Subcutaneous adipose tissue (tissue), 4 donors: ENCODE measurements around the gene RAB41. TPM values are rescaled to one million over a fixed set of nuclear protein-coding genes. Genes with fewer than 3 reads are reported as not detected.

Source experiments
- CTCF ChIP-seq: fragments of 450-650 bp; IDR thresholded peaks from one replicate; pipeline ENCODE4 v1.5.1; 2016; ENCODE audit warnings: low read depth, mild to moderate bottlenecking, control low read depth, antibody characterized with exemption, moderate library complexity
- total RNA-seq, 4 donors: library from RNA; depleted of rRNA; stranded (reverse); fragments of >200 nt; gene quantifications; one replicate each; pipeline ENCODE4 v1.1.0, GENCODE V29; 2016

The RAB41 gene
- total RNA-seq, 4 donors from 2014 or later, result not detected

- no peak for TF ChIP-seq CTCF
These were observed 17.2 kb upstream of the RAB41 start for GRCh38 chrX:70264784-70265183.

DNA sequence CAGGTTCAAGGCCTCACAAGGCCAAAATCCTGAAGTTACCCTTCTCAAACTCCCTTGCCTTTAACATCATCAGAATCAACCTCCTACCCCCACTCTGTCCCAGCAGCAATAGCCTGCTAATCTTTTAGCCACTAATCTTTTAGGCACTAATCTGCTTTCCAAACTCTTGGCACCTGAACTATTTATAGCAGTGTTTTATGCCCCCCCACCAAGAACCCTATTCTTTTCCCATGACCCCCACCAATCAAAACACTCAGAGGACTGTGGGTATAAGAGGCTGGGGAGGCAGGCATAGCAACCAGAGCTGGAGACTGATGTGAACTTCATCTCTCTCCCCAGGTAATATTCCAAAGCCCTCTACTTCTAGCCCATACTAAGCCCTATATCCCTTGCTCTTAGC, 13.9 kb upstream of the RAB41 start, which contains the start of gene ARR3:
Gene ARR3, plus strand, starts transcription at position 301 of the 400 bp plus-strand sequence. CDS start 1,052 bp downstream, outside the sequence.
- no peak for TF ChIP-seq CTCF

DNA sequence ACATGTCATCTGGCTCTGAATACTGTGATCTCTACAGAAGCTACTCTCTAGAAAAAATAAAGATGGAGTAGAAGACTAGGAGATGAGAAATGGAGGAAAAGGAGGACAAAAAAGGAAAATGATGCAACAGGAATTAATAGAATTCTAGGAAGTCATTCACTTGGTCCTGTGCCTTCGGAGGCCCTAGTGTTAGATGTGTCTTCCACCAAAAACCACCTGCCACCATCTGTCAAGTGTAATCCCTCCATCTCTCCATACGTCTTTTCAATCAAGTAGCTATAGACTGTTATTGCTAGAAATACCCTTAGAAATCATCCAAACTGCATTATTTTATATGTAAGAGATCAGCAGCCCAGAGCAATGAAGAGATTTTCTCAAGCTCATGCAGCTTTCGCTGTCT, 2.9 kb upstream of the RAB41 start:
- no peak for TF ChIP-seq CTCF

DNA sequence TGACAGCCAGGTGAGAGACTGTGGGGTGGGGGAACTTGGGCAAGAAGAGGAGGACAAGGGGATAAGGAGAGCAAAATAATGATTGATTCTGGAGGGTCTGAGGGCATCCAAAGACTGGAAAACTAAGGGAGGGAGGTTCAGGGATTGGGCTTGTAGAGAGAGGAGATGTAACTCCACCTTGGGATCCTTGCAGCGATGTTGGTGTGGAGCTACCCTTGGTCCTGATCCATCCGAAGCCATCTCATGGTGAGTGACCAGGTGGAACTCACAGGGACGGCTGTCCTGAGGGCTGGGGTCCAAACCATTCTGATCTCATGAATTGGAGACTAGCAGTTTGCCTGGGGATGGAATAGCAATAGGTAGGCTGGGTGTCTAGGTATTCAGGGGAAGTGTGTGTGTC, 1.4 kb upstream of the RAB41 start:
- no peak for TF ChIP-seq CTCF

DNA sequence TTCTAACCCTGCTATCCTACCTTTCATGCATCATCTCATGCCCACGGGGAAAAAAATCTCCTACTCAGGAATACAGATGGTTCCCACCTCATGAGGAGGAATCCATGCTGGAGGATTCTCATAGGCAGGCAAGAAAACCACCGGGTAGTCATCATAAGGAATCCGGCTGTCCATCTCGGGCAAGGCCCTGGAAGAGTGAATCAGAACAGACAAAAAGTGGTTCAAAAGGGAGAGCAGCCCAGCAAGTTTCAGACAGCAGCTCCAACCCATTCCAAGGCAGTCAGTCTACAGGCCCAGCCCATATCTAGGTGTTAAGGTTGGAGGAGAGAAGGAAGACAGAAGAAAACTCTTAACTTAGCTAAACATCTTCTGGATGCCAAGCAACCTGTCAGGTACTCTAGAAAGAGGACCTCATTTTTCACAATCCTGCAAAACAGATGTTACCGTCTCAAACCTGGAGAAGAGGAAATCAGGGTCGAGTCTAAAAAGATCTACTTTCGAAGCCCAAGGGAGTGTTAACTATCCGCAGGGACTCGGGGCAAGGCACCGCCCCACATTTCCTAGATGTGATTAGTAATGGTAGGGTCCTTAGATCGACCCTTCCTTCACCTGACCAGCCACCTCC, 7.3 kb downstream of the RAB41 start:
- no peak for TF ChIP-seq CTCF

DNA sequence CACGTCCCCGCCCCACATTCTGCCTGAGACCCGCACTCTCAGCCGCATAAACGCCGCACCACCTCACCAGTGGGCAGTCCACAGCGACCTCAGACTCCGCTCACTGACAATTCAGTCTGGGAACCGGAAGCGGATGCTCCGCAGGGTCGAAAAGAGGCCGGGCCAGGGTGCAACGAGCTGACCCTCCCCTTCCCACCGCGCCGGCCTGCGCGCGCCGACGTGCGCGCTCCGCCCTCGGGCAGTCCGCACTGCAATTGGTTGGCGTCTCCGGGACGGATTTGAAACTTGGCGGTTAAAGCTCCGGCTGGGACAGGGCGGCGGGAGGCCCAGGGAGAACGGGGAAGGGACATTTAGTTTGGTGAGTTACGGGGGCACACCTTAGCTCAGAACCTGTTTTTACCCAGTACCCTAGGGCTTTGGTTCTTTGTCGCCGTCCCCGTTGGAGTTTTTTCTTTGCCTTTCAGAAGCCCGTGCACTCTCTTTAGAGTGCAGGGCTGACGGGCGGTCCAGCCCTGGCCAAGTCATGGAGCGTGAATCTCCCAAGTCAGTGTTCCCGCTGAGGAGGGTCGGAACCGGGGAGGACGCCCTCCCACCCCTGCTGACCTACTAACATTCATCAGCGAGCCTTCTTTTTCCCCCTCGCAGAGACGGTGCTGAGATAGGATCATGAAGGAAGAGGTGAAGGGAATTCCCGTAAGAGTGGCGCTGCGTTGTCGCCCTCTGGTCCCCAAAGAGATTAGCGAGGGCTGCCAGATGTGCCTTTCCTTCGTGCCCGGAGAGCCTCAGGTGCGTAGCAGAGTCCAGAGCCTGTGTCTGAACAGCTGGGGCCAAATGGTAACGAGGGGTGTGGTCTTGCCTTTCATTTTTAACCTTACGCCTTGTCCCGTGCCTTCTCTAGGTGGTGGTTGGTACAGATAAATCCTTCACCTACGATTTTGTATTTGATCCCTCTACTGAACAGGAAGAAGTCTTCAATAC, 8.1 kb downstream of the RAB41 start, which contains the start of the genes KIF4A and PDZD11:
Gene KIF4A, plus strand, starts transcription at position 312 of the 978 bp plus-strand sequence. Its CDS starts 355 bp downstream, at position 667.
Gene PDZD11, minus strand, starts transcription at position 135 of the 978 bp plus-strand sequence. CDS start 586 bp downstream, outside the sequence.
- no peak for TF ChIP-seq CTCF

GRCh38 chrX:70292788-70293187, 10.8 kb downstream of the RAB41 start:
- TF ChIP-seq CTCF, result no peak
